Neutrophil (primary cell): ENCODE data around the gene ZNF142.
A peak's percentile ranks its signal among the peaks of the same experiment; 100 is the strongest.

Experiments used
- H3K27ac ChIP-seq: fragments of 200-600 bp; sonication (generic); 2 replicates; pipeline ENCODE4 v1.5.1; 2016; ENCODE audit warnings: mild to moderate bottlenecking, moderate library complexity
- H3K27me3 ChIP-seq: fragments of 200-600 bp; sonication (generic); 2 replicates; pipeline ENCODE4 v1.6.0; 2016; ENCODE audit warnings: mild to moderate bottlenecking
- H3K36me3 ChIP-seq: fragments of 200-600 bp; sonication (generic); 2 replicates; pipeline ENCODE4 v1.5.1; 2017
- H3K4me1 ChIP-seq, 2 experiments: fragments of 200-600 bp in 1 of 2; sonication (generic) in 1 of 2; 1 replicate in 1 of 2; 2 replicates in 1 of 2; pipeline versions ENCODE4 v1.5.1 to v1.6.1; 2013 to 2016; ENCODE audit warnings: low read depth in 1 of 2, low read length in 1 of 2, mild to moderate bottlenecking in 1 of 2, moderate library complexity in 1 of 2; ENCODE audit not compliant: control insufficient read depth in 1 of 2, insufficient read depth in 1 of 2
- H3K4me3 ChIP-seq, 2 experiments: fragments of 200-600 bp in 1 of 2; sonication (generic) in 1 of 2; 1 replicate in 1 of 2; 2 replicates in 1 of 2; pipeline ENCODE4 v1.5.1; 2013 to 2016; ENCODE audit warnings: low read depth in 1 of 2, low read length in 1 of 2, mild to moderate bottlenecking in 1 of 2, moderate library complexity in 1 of 2
- H3K9me3 ChIP-seq: fragments of 200-600 bp; sonication (generic); 2 replicates; pipeline ENCODE4 v1.5.1; 2016
- TF ChIP-seq, protein P1 (sequence below): fragments of 200-600 bp; sonication (generic); IDR thresholded peaks from 2 replicates; pipeline ENCODE4 v1.5.1; 2016; ENCODE audit warnings: antibody characterized with exemption

The ZNF142 gene

GRCh38 chr2:218671654-218672566 is 12.5 kb upstream of the ZNF142 start, which contains the start of the genes RNF25 and STK36:
Gene RNF25, minus strand, starts transcription at chr2:218672002. Its CDS starts 32 bp downstream, at chr2:218671970.
Gene STK36, plus strand, starts transcription at chr2:218672086. Its CDS starts 744 bp downstream, at chr2:218672830.
- Histone ChIP-seq H3K4me1 (peaks cover 14 to 16% of the 10 kb centered on the region in 2 experiments), H3K36me3 (peaks cover 15% of the 10 kb centered on the region), H3K4me3 (peak within 1 kb of the TSS; percentile 93 to 94), H3K9me3 (no peaks in the 10 kb centered on the region), H3K27me3 (no peaks in the 10 kb centered on the region), H3K27ac (peak within 1 kb of the TSS; percentile 71)
- TF ChIP-seq, protein P1, sequence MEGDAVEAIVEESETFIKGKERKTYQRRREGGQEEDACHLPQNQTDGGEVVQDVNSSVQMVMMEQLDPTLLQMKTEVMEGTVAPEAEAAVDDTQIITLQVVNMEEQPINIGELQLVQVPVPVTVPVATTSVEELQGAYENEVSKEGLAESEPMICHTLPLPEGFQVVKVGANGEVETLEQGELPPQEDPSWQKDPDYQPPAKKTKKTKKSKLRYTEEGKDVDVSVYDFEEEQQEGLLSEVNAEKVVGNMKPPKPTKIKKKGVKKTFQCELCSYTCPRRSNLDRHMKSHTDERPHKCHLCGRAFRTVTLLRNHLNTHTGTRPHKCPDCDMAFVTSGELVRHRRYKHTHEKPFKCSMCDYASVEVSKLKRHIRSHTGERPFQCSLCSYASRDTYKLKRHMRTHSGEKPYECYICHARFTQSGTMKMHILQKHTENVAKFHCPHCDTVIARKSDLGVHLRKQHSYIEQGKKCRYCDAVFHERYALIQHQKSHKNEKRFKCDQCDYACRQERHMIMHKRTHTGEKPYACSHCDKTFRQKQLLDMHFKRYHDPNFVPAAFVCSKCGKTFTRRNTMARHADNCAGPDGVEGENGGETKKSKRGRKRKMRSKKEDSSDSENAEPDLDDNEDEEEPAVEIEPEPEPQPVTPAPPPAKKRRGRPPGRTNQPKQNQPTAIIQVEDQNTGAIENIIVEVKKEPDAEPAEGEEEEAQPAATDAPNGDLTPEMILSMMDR: no peak

DNA sequence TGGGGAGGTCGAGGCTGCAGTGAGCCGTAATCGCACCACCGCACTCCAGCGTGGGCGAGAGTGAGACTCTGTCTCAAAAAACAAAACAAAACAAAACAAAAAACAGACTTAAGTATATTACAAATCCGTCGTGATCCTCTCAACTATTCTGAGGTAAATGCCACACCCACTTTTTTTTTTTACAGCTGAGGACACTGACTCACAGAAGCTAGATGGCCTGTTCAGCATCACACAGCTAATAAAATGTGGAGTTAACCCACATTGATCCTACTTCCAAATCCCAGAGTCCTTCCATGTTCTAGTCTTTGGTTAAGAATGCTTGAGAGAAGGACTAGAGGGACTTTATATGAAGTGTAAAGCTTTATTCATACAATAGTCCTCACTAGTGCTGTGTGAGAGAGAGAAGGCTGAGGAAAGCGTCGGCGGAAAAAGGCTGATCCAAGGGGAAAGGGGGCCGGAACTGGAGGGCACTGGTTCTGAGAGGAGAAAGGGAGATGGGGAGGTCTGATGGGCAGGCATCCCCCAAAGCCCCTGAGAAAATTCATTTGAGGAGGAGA is 11.8 kb upstream of the ZNF142 start:
- Histone ChIP-seq H3K4me1 (peaks cover 14 to 16% of the 10 kb centered on the region in 2 experiments), H3K27ac (peak overlapping the region; percentile 71), H3K27me3 (no peaks in the 10 kb centered on the region), H3K4me3 (peak overlapping the region; percentile 93 to 94), H3K36me3 (peaks cover 23% of the 10 kb centered on the region), H3K9me3 (no peaks in the 10 kb centered on the region)
- TF ChIP-seq, protein P1: no peak

DNA sequence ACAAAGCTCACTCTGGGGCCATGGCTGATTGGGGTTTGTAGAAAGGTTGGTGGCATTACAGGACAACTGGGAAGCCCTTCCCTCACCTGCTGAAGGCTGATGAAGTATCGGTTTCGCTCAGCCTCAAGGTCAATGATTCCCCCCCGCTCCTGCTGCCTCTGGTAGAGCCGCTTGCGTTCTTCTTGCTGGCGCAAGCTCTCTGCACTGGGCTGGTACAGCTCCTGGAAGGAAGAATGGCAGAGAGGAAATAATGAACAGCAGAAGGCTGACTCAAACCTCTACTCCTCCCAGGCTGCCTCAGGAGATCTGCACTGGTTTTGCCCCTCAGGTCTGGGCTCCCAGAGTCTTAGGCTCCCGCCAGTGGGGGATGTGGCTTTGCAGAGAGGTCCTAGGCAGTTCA is 5.2 kb upstream of the ZNF142 start:
- Histone ChIP-seq H3K9me3 (no peaks in the 10 kb centered on the region), H3K4me3 (no peak overlapping the region), H3K27me3 (no peaks in the 10 kb centered on the region), H3K4me1 (peaks cover 7% of the 10 kb centered on the region in 2 experiments), H3K36me3 (peaks cover 68% of the 10 kb centered on the region), H3K27ac (no peak overlapping the region)
- TF ChIP-seq, protein P1: no peak

DNA sequence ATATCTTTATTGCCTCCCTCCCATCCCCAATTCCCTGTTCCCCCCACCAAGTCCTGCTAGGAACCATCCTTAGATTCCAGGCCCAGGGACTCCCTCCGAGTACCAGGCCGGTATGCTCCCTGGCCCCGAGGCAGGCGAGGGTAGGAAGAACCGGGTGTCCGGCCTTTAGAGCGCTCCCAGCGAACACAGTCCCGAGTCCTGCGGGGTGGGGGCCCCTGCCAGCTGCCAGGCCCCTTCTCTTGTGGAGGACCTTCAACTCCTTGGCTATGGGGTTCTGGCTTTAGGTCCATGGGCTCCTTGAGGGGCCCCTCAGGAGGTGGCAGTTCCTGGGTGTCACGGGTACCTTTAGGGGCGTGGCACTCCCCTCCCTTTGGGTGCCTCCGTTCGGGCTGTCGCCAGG is 4.5 kb upstream of the ZNF142 start:
- Histone ChIP-seq H3K36me3 (peaks cover 68% of the 10 kb centered on the region), H3K4me1 (peaks cover 10% of the 10 kb centered on the region in 2 experiments), H3K4me3 (no peak overlapping the region), H3K27me3 (no peaks in the 10 kb centered on the region), H3K9me3 (no peaks in the 10 kb centered on the region), H3K27ac (no peak overlapping the region)
- TF ChIP-seq, protein P1: no peak

- no peak overlapping the region for H3K4me3 ChIP-seq
- H3K4me1 ChIP-seq: peaks cover 15 to 17% of the 10 kb centered on the region in 2 experiments
- no peak overlapping the region for H3K27ac ChIP-seq
- TF ChIP-seq, protein P1: no peak
- H3K36me3 ChIP-seq: peaks cover 59% of the 10 kb centered on the region
- H3K9me3 ChIP-seq: no peaks in the 10 kb centered on the region
- no peaks in the 10 kb centered on the region for H3K27me3 ChIP-seq
These were observed 3.4 kb upstream of the ZNF142 start for GRCh38 chr2:218662827-218663226.
